Heart left ventricle (tissue), 16 donors: ENCODE data around the gene SUSD6. TPM values are rescaled to one million over a fixed set of nuclear protein-coding genes. Genes with fewer than 3 reads are reported as not detected.

Experiments used
- ATAC-seq, 4 donors: fragments of 200-7000 bp; cut with Tn5 transposase; one replicate each; pipeline ENCODE4 v1.9.1; 2020 to 2022; ENCODE audit warnings: moderate library complexity in 4 of 4, mild to moderate bottlenecking in 3 of 4, moderate number of reproducible peaks in 1 of 4
- DNase-seq, 5 donors: peaks; one replicate each; pipeline ENCODE4 v3.0.0-alpha.2; 2020
- H3K27ac ChIP-seq, 12 donors: fragments of 200-600 bp; sonication (generic) in 4 of 12; one replicate each; pipeline versions ENCODE4 v1.5.0 to v1.8.0; 2016 to 2022; ENCODE audit warnings: mild to moderate bottlenecking in 2 of 12
- H3K27me3 ChIP-seq, 9 donors: fragments of 200-600 bp; sonication (generic) in 2 of 9; one replicate each; pipeline versions ENCODE4 v1.5.1 to v1.8.0; 2016 to 2022; ENCODE audit warnings: mild to moderate bottlenecking in 3 of 9
- H3K36me3 ChIP-seq, 9 donors: fragments of 200-600 bp; sonication (generic) in 2 of 9; one replicate each; pipeline versions ENCODE4 v1.5.0 to v1.8.0; 2018 to 2022; ENCODE audit warnings: mild to moderate bottlenecking in 2 of 9
- H3K4me1 ChIP-seq, 12 donors: fragments of 200-600 bp; sonication (generic) in 4 of 12; one replicate each; pipeline versions ENCODE4 v1.5.0 to v1.8.0; 2016 to 2022; ENCODE audit warnings: mild to moderate bottlenecking in 3 of 12
- H3K4me3 ChIP-seq, 12 donors: fragments of 200-600 bp; sonication (generic) in 4 of 12; one replicate each; pipeline versions ENCODE4 v1.5.0 to v1.8.0; 2017 to 2022; ENCODE audit warnings: mild to moderate bottlenecking in 9 of 12, moderate library complexity in 4 of 12
- H3K9me3 ChIP-seq, 12 donors: fragments of 200-600 bp; sonication (generic) in 4 of 12; one replicate each; pipeline versions ENCODE4 v1.5.0 to v1.8.0; 2016 to 2022; ENCODE audit warnings: mild to moderate bottlenecking in 1 of 12
- CTCF ChIP-seq, 12 donors: fragments of 200-600 bp; sonication (generic) in 4 of 12; IDR thresholded peaks; one replicate each; pipeline versions ENCODE4 v1.5.0 to v1.8.0; 2018 to 2022; ENCODE audit warnings: antibody characterized with exemption in 12 of 12, mild to moderate bottlenecking in 5 of 12
- POLR2A ChIP-seq, 2 donors: fragments of 450-650 bp; IDR thresholded peaks; one replicate each; pipeline ENCODE4 v1.6.1; 2017; ENCODE audit warnings: antibody characterized with exemption in 2 of 2, mild to moderate bottlenecking in 2 of 2, moderate library complexity in 2 of 2
- WGBS, 4 donors: extraction: QIAGEN DNeasy Blood & Tissue Kit in 2 of 4; methylation state at CpG; one replicate each; pipeline versions ENCODE4 v1.1.5 to v1.1.7; 2013 to 2018; 5-methylcytosine and 5-hydroxymethylcytosine counted together
- intact Hi-C, 10 donors: fragments of 100-400 bp; cut with DNase I; formaldehyde crosslinking; loops; one replicate each; pipeline versions ENCODE4 v1.11.1 to v1.14.2; 2022
- polyA plus RNA-seq, 2 donors: library from polyadenylated mRNA; stranded (reverse); fragments of 200-250 nt; gene quantifications; one replicate each; pipeline ENCODE4 v1.2.3, GENCODE V29; 2013
- total RNA-seq, 9 donors: library from RNA; depleted of rRNA in 2 of 9; stranded (reverse); fragments of >200 nt in 2 of 9; fragmentation: NEBNext Ultra II Directional in 3 of 9; extraction: Animal tissue kit (Norgen Biotek cat#: 25700) in 3 of 9; gene quantifications; one replicate each; pipeline versions ENCODE4 v1.1.0 to v1.2.4, GENCODE V29; 2016 to 2023
- donor health status: ischemic (EF 13 %, LVEDD 7.1; RV severe dilation, severe dysfunction).
- donor health status: healthy with polysubstance abuse.
- donor health status: DM: no; HTN: yes; CAD: no.
- donor health status: DM: no; HTN: no; CAD: no.
- donor health status: ischemic (EF 25% LVEDD 6.9; RV normal size, moderate dysfunction).
- donor health status: ischemic (EF 25% LVEDD 5.7; RV mildly dilated, moderate dysfunction).
- donor health status: healthy.
- donor health status: DM: yes; HTN: yes; CAD: no.
- donor health status: ischemic (EF 35%, LVEDD 5.7; RV mildly dilated, moderate dysfunction).
- donor health status: nonischemic (EF 11% LVEDD 7.7; RV severe dilation, severe dysfunction).
- donor health status: DM: yes; HTN: yes; CAD: no.
- donor health status: PGD.
- donor health status: ischemic (EF 29% LVEDD 5.4; RV normal size, mild dysfunction).
- donor health status: nonischemic (EF 23%, LVEDD 6.1; RV moderate dilation, normal function).

SUSD6 gene
- total and polyA plus RNA-seq, 11 donors = 5.8 to 49.2 (median 24.5) TPM

- H3K4me3 ChIP-seq = no peak overlapping the region
- no peaks in the 10 kb centered on the region for H3K27me3 ChIP-seq
- H3K9me3 ChIP-seq = no peaks in the 10 kb centered on the region
- TF ChIP-seq POLR2A (IDR thresholded peaks at IDR 0.05) (no peak), CTCF (IDR thresholded peaks at IDR 0.05) (no peak)
- intact Hi-C loops = loop anchor here in 4 of 10 donors (5.0 to 10.0 kb wide), 3 partner anchors 45 to 57 kb away; partner anchors contain the start of gene SUSD6 (in 3 of the 4)
- WGBS, 4 donors = 84 to 97% (median 91%) methylated on average over 2 of the region's 2 CpGs
- peaks cover 52 to 100% (median 83%) of the 10 kb centered on the region in 12 donors for H3K4me1 ChIP-seq
- DNase-seq = no peak
- no peaks in the 10 kb centered on the region for H3K36me3 ChIP-seq
- no peak for ATAC-seq
- H3K27ac ChIP-seq = peak overlapping the region in 3 of 12 donors; percentile 16 to 45 (median 34)
These were observed 58.0 kb downstream of the SUSD6 start for GRCh38 chr14:69669375-69669774.

- Histone ChIP-seq H3K27me3 (no peaks in the 10 kb centered on the region), H3K9me3 (no peaks in the 10 kb centered on the region), H3K4me3 (no peak overlapping the region), H3K36me3 (no peaks in the 10 kb centered on the region), H3K27ac (peak overlapping the region in 6 of 12 donors; percentile 16 to 58 (median 37)), H3K4me1 (peaks cover 51 to 100% (median 83%) of the 10 kb centered on the region in 12 donors)
- DNase-seq = no peak
- intact Hi-C loops = loop anchor here in 7 of 10 donors (5.0 to 10.0 kb wide), 4 partner anchors 42 to 58 kb away; partner anchors contain the start of gene SUSD6 (in 4 of the 7)
- WGBS, 4 donors = 7 to 40% (median 31%) methylated on average over 1 of the region's 1 CpG
- TF ChIP-seq POLR2A (IDR thresholded peaks at IDR 0.05) (no peak), CTCF (IDR thresholded peaks at IDR 0.05) (no peak)
- peak in 2 of 4 donors; percentile 28 to 29 for ATAC-seq
These were observed 58.7 kb downstream of the SUSD6 start for GRCh38 chr14:69670093-69670492.

- Histone ChIP-seq H3K36me3 (no peaks in the 10 kb centered on the region), H3K9me3 (no peaks in the 10 kb centered on the region), H3K4me1 (peaks cover 39 to 100% (median 82%) of the 10 kb centered on the region in 12 donors), H3K27me3 (no peaks in the 10 kb centered on the region), H3K4me3 (no peak overlapping the region), H3K27ac (peak overlapping the region in 2 of 12 donors; percentile 20 to 58)
- intact Hi-C loops = loop anchor here in 7 of 10 donors (5.0 to 10.0 kb wide), 4 partner anchors 41 to 59 kb away; partner anchors contain the start of gene SUSD6 (in 4 of the 7)
- TF ChIP-seq POLR2A (IDR thresholded peaks at IDR 0.05) (no peak), CTCF (IDR thresholded peaks at IDR 0.05) (no peak)
- ATAC-seq (no peak), DNase-seq (no peak)
- 51 to 61% (median 58%) methylated on average over 8 of the region's 8 CpGs for WGBS, 4 donors
These were observed 60.1 kb downstream of the SUSD6 start for GRCh38 chr14:69671365-69672030.

- WGBS, 4 donors = 60 to 76% (median 72%) methylated on average over 1 of the region's 1 CpG
- Histone ChIP-seq H3K4me1 (peaks cover 33 to 92% (median 76%) of the 10 kb centered on the region in 12 donors), H3K27ac (peak overlapping the region in 4 of 12 donors; percentile 56 to 79 (median 70)), H3K4me3 (no peak overlapping the region), H3K9me3 (no peaks in the 10 kb centered on the region), H3K36me3 (no peaks in the 10 kb centered on the region), H3K27me3 (no peaks in the 10 kb centered on the region)
- TF ChIP-seq CTCF (IDR thresholded peaks at IDR 0.05) (no peak), POLR2A (IDR thresholded peaks at IDR 0.05) (no peak)
- DNase-seq = no peak
- peak in 2 of 4 donors; percentile 15 to 25 for ATAC-seq
- intact Hi-C loops = loop anchor here in 7 of 10 donors (5.0 to 10.0 kb wide), 4 partner anchors 40 to 60 kb away; partner anchors contain the start of gene SUSD6 (in 4 of the 7)
These were observed 61.0 kb downstream of the SUSD6 start for GRCh38 chr14:69672356-69672755.
